GM11168 (cell line): ENCODE data around the gene EIF3A.

Source experiments
- in situ Hi-C: fragments of 300-500 bp; cut with MboI; formaldehyde crosslinking; loops from one replicate; pipeline ENCODE4 v1.12.0; 2022; ENCODE audit warnings: low sequenced_read_pairs; ENCODE audit not compliant: unreplicated experiment

Gene EIF3A

DNA sequence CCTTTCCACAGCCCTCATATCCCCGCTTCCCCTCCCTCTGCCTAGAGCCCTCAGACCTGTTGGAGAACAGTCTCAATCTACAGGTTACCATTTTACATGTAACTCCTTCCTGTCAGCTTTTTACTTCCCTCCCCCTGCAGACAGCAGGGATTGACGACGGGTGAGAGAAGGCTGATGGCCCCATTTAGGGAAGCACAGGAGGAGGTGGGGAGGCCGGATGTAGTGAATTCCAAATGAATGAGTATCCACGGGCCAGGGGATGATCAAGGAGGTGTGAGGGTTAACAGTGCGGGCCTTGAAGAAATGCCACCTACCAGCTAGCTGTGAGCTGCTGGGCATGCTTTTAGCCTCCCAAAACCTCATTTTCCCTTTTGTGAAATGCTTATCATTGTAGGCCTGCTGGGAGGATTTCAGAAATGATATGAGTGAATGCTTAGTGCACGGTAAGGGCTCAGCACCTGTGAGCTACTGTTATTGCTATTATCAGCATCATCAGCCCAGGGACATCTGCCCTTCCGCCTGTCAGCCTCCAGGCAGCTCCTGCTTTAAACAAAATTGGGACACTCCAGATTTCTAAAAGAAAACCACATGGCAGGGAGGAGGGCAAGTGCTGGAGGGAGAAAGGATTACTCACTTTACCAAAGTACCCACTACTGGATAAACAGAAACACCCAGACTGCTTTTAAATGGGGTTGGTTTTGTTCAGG is 57.6 kb downstream of the EIF3A start:
- in situ Hi-C loops, result no loop called here

DNA sequence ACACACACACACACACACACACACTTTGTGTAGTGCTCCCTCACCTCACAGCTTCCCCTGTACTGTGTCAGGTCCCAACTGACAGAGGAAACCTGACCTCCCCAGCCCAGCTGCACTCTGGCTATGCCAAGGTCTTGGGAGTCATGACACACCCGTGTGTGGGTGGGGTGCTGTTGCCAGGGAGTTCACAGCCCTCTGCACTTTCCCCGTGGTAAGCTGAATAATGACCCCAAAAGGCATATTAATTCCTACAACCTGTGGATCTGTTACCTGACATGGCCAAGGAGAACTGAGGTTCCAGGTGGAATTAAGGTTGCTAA is 60.0 kb downstream of the EIF3A start:
- in situ Hi-C loops, result no loop called here

DNA sequence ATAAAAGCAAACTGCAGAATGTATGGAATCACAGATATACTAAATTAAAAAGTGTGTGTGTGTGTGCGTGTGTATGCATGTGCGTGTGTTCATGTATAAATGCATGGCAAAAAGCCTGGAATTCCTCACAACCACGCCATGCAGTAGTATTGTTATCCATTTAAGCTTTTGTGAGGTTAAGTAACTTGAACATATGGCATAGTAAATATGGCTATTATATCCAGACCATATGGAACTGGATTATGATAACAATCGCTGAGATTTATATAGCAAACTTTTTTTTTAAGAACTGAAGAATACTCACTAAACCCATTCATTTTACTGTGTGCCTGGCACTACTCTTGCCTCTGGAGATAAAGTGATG is 73.4 kb downstream of the EIF3A start:
- in situ Hi-C loops, result no loop called here

DNA sequence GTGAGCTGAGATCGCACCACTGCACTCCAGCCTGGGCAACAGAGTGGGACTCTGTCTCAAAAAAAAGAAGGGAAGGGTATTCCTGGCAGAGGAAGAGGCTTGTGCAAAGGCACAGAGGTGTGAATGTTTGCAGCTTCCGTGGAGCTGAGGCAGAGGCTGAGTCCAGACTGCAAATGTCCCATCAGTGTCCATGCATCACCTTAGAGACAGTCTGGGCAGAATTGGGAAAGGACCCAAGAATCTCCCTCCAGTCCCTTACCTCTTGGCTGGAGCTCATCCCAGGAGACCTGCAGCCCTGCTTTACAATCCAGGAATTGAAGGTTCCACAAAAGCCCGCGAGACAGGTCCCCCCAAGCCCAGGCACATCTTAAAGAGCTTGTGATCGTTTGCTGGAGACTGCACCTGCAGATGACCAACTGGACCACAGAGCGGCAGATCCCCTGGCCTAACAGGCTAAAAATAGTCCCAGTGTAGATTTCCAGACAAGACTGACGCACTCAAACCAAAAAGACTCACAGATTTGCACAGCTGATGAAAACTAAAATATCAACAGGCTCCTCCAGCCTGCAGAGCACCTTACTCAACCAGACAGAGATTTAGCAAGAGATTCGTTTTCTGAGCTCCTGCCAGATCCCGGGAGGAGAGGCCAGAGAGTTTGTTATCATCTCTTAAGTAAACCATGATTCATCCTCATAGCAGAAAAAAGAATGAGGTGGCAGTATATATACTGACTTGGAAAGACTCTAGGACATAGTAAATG is 74.0 kb downstream of the EIF3A start:
- in situ Hi-C loops, result no loop called here

DNA sequence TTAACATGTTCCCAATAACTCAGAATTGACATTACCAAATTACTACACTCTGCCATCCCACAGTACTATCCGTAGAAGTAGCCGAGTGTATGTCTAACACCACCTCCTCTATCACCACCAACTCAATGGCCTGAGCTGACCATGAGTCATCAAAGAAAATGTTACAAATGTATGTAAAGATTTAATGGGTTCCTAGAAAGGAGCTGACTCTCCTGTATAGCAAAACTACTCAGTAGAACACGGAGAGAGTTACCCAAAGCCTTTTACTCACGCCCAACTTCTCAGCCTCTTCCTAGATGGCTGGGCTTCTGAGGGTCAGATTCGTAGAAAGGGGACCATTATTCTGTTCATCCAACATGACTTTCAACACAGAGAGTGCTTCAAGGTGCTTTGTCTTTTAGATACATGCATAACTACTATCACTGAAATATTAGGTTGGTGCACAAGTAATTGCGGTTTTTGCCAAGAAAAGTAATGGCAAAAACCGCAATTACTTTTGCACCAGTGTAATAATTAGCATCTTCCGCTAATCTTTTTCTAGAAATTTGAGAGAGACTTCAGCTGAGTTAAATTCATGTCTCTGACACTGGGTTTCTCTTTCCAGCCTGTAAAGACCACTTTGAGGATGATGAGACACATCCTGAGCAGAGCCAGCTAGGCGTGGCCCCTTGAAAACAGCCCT is 75.1 kb downstream of the EIF3A start:
- in situ Hi-C loops, result no loop called here

DNA sequence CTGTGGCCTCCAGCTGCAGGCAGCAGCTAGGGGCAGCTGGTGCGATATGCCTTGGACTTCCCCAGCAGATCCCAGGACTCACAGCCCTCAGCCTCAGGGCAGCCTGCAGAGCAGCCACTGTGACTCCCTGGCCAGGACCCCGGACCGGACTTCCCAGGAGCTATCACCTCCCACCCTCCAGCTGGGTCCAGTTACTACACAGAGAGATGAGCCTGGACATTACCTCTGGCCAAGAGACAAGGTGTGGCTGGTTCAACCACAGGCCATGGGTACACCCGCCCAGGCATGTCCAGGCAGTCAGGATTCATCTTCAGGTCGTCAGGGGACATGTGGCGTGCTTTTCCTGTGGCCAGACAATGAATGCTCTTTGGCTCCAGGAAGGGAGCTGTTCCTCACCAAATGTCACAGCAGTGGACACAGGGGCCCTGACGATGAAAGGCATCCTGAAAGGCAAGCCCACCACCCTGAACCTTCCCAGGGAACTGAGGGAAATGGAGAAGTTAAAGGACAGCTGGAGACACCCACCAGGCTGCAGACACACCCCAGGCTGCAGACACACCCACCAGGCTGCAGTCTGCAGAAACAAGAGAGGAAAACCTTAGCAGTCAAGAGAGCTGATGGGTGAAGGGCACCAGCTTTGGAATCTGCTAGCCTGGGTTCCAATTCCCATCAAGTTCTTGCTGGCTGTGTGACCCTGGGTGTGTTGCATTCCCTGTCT is 76.9 kb downstream of the EIF3A start:
- in situ Hi-C loops, result no loop called here

DNA sequence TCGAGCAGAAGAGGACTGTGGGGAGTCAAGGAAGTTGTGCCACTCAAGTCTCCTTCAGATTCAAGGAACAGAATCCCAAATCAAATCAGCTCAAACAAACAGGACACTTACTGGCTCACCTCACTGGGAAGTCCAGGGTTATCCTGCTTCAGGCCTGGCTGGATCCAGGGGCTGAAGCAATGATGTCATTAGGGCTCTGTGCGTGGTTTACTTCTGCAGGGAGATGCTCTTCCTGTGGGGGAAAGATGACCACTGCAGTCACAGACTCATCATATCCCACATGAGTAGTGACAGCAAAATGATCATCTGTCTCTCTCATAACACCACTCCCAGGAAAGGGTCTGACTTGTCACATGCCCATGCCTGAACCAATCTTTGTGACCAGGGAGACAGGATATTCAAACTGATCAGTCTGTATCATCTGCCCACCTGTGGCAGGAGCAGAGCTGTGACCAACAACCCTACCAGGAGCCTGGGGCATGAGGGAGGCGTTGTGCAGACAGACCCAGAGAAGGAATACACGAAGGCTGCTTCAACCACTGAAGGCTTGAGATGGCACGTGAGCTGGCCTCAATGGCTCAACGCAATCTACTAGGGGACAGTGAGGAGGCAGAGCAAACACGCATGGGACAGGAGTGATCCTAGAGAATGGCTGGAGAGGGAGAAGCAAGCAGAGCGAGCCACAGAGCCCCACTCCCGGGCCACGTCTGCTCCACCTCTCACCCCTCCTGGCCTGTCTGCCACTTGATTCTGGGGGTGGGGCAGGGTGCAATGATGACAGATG is 78.7 kb downstream of the EIF3A start:
- in situ Hi-C loops, result no loop called here

DNA sequence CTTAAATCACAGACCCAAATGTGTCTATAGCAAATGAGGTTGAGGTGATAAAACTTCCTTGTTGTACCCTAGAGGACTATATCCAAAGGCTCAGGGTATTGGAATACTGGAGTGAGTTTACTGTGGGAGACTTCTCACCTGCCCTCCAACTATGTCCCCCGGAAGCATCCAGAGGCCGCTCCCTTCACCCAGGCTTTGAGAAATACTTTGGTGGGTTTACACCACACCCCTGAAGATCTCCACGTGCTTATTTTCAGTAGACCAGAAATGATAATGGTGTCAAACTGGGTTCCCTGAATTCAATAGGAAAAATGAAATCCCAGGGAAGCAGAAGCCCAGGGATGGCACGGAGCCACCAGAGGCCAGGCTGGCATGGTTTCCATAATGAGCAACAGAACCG is 82.4 kb downstream of the EIF3A start:
- in situ Hi-C loops, result no loop called here

DNA sequence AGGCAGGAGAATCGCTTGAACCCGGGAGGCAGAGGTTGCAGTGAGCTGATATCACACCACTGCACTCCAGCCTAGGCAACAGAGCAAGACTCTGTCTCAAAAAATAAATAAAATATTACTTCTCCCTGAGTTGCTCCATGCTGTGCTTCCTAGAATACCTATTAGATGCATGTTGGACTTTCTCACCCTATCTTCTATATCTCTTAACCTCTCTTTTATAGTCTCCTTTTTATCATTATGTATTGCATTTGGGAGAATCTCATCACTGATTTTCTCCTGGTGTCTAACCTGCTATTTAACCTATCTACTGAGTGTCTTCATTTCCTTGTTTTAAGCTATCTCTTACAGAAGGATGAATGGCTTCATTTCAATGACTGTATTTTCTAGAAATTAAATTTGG is 83.2 kb downstream of the EIF3A start:
- in situ Hi-C loops, result no loop called here

DNA sequence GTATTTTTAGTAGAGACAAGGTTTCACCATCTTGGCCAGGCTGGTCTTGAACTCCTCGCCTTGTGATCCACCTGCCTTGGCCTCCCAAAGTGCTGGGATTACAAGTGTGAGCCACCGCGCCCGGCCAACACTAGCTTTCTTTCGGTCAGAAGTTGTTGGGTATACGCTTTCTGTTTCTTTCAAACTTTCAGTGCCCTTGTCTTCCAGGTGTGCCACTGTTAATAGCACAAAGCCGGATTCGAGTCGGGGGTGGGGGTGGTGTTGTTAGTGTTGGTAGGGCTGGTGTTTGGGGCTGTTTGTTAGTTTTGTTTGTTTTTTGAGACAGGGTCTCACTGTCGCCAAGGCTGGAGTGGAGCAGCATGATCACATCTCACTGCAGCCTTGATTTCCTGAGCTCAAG is 84.9 kb downstream of the EIF3A start:
- in situ Hi-C loops, result no loop called here

DNA sequence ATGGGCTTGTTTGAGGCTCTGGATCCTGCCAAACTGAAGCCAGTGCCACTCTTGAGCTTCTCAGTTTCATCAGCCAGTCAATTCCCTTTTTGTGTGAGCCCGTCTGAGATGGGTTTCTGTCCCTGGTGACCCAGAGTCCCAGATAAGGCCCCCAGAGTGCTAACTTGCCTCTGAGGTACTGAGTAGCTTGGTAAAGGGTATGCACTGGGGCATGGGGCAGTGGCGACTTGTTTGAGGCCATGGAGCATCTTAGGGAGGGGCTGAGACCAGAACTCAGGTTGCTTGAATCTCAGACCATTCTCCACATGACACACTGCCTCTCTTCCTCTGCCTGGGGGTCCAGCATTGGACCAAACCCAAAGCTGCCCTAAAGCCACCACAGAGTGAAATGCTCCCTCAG is 86.3 kb downstream of the EIF3A start:
- in situ Hi-C loops, result no loop called here

DNA sequence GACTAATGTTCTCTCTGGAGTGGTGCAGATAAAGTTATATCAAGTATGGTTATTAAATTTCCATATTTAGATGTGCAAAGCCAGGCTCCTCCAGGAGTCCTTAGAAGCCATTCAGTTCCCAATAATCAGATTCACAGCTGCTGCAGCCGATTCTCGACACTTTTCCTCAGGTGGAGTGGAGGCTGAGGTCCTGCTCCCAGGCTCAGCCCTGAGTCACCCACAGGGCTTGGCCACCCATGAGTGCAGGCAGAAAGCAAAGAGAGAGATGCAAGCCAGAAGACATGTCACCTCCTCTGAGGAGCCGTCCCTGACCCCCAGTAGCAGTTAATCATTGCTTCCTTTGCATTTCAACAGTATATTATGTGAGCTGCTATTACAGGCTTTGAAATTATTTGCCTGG is 87.4 kb downstream of the EIF3A start:
- in situ Hi-C loops, result no loop called here

DNA sequence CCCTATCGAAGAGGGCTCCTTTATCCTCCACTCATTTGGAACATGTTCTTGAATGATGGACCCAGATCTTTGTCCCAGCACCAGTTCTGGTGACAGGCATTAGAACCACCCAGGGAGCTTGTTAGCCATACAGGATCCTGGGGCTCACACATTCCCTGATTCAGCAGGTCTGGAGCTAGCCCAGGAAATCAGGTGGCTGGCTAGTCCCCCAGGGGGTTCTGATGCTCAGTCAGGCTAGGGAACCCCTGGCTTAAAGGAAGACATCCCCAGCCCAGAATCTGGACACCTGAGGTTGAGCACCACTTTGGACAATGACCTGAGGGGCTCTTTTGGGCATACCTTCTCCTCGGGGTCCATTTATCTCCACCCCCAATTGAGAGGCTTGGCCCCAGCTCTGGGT is 88.1 kb downstream of the EIF3A start:
- in situ Hi-C loops, result no loop called here

DNA sequence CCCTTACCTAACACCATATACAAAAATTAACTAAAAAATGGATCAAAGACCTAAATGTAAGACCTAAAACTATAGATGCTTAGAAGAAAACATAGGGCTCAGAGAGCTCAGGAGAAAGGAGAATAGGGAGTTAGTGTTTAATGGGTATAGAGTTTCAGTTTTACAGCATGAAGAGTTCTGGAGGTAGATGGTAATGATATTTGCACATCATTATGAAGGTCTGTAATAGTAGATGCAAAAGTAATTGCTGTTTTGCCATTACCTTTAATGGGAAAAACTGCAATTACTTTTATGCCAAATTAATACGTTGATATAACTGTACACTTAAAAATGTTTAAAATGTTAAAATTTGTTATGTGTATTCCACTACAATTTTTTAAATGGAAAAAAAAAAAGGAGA is 90.3 kb downstream of the EIF3A start:
- in situ Hi-C loops, result no loop called here

DNA sequence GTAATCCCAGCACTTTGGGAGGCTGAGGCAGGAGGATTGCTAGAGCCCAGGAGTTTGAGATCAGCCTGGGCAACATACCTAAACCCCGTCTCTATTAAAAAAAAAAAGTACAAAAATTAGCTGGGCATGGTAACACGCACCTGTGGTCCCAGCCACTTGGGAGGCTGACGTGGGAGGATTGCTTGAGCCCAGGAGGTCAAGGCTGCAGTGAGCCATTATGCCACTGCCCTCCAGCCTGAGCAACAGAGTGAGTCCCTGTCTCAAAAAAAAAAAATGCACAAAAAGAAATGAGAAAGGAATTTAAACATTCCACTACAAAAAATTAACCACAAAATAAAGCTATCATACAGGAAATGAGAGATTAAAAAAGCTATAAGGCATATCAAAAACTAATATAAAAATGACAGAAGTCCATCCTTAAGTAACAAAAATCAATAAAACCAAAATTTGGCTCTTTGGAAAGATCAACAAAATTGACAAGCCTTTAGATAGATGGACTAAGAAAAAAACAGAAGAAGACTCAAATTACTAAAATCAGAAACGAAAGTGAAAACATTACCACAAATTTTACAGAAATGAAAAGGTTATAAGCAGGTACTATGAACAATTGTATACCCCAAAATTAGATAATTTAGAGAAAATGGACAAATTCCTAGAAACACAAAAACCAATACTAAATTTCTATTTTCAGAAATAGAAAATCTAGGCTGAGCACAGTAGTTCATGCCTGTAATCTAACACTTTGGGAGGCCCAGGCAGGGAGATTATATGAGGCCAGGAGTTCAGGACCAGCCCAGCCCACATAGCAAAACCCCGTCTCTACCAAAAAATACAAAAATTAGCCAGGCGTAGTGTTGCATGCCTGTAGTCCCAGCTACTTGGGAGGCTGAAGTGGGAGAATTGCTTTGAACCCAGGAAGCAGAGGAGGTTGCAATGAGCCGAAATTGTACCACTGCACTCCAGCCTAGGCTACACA is 93.5 kb downstream of the EIF3A start:
- in situ Hi-C loops, result no loop called here

DNA sequence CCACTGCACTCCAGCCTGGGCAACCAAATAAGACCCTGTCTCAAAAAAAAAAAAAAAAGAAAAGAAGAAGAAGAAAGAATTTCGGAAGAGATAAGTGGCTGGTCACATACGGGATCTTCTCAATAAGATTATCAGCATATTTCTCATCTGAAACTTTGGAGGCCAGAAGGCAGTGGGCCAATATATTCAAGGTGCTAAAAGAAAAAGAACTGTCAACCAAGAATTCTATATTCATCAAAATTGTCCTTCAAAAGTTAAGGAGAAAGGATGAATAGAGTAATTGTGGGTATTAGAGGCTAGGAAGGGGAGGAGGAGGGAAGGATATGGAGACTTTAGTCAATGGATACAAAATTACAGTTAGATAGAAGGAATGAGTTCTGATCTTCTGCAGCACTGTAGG is 95.0 kb downstream of the EIF3A start:
- in situ Hi-C loops, result no loop called here
